Choroid plexus epithelial cell (primary cell): Measurements from ENCODE around the gene MUC12.

Experiments used
- DNase-seq: peaks from one replicate; pipeline ENCODE4 v3.0.0-alpha.2; 2010; ENCODE audit warnings: low read depth
- H3K4me3 ChIP-seq: 2 replicates; pipeline ENCODE4 v1.5.1; 2011; ENCODE audit warnings: low read depth, mild to moderate bottlenecking, control low read depth, low read length, moderate library complexity
- TF ChIP-seq, protein P1 (sequence below): conservative IDR thresholded peaks from 2 replicates; pipeline ENCODE4 v1.5.1; 2011; ENCODE audit warnings: low read depth, mild to moderate bottlenecking, control low read depth, inconsistent platforms, low read length, moderate library complexity

Gene MUC12

GRCh38 chr7:100943693-100944092, 25.7 kb upstream of the MUC12 start:
- no peak overlapping the region for H3K4me3 ChIP-seq
- TF ChIP-seq, protein P1, sequence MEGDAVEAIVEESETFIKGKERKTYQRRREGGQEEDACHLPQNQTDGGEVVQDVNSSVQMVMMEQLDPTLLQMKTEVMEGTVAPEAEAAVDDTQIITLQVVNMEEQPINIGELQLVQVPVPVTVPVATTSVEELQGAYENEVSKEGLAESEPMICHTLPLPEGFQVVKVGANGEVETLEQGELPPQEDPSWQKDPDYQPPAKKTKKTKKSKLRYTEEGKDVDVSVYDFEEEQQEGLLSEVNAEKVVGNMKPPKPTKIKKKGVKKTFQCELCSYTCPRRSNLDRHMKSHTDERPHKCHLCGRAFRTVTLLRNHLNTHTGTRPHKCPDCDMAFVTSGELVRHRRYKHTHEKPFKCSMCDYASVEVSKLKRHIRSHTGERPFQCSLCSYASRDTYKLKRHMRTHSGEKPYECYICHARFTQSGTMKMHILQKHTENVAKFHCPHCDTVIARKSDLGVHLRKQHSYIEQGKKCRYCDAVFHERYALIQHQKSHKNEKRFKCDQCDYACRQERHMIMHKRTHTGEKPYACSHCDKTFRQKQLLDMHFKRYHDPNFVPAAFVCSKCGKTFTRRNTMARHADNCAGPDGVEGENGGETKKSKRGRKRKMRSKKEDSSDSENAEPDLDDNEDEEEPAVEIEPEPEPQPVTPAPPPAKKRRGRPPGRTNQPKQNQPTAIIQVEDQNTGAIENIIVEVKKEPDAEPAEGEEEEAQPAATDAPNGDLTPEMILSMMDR = no peak
- no peak for DNase-seq

- no peak for DNase-seq
- TF ChIP-seq, protein P1 = no peak
- no peak overlapping the region for H3K4me3 ChIP-seq
Measured at GRCh38 chr7:100944138-100944537, 25.2 kb upstream of the MUC12 start.

DNA sequence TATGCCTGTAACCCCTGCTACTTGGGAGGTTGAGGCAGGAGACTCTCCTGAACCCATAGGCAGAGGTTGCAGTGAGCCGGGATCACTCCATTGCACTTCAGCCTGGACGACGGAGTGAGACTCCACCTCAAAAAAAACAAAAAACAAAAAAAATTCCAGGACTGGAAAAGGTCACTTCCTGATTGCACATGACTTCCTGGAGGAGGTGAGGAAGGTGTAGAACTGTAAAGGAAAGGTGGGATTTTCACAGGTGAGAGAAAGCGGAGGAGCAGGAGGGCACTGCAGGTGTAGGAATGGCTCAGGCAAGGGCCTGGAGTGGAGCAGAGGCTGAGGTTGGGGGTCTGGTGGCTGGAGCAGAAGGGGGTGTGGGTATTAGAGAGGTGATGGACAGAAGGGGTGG, 23.3 kb upstream of the MUC12 start:
- TF ChIP-seq, protein P1 = no peak
- H3K4me3 ChIP-seq = no peak overlapping the region
- no peak for DNase-seq

DNA sequence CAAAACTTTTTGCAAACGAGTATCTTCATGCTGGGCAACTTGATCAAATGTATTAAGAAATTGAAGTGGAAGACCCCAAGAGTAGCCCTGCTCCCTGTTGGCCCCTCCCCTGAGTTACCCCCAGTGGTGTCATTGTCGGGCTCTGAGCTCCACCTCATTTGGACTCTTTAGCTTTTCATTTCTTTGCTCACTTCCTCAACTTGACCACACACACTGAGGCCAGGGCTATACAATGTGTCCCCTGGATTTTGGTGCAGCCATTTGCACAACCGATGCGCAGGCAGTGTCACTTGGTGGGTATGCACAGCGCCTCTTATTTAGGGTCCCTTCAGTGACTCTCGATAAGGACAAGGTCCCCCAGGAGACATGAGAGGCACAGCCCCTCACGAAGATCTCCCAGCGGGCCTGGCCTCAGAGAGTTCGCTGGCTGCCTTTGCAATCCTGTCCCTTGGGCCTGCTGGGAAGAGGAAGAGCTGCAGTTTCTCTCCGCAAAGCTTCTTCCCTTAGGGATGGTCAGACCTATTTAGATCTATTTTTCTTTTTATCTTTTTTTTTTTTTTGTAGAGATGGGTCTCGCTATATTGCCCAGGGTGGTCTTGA, 22.5 kb upstream of the MUC12 start:
- H3K4me3 ChIP-seq = no peak overlapping the region
- TF ChIP-seq, protein P1 = no peak
- DNase-seq = no peak

DNA sequence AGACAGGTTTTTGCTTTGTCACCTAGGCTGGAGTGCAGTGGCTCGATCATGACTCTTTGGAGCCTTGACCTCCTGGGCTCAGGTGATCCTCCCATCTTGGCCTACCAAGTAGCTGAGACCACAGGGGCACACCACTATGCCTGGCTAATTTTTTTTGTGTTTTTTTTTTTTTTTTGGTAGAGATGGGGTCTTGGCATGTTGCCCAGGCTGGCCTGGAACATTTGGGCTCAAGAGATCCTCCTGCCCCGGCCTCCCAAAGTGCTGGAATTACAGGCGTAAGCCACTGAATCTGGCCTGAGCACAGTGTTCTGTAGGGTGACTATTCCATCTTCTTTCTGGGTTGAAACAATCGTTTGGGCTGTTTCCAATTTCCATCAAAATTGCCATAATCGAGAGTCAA, 21.6 kb upstream of the MUC12 start:
- TF ChIP-seq, protein P1 = no peak
- DNase-seq = no peak

DNA sequence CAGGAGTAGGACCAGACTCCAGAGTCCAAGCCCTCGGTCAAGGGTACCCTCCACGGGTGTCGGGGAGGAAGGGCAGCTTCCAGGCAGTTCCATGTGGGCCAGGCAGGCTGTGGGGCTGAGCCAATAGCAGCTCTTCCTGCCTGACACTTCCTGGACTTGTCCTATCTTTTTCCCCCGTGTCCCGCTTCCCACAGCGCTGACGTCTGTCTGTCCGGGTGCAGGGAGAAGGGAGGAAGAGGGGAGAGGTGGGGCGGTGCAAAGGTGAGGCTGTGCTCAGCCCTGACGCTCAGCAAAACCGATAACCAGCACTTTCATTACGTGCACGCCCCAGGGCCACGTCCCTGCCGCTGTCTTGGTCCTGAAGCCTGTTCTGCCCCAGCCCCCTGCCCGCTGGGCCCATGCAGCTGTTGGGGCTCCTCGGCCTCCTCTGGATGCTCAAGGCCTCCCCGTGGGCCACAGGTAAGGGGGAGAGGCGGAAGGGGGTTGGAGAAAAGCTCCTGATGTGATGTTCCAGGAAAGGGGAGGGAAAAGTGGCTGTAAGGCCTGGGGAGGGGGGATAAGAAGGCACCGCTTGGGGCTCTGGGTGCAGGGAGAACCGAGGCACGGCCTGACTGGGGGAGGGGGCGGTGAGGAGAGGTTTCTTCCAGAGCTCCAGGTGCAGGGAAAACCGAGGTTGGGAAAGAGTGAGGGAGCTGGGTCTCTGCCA, 20.0 kb upstream of the MUC12 start, which contains the start of gene MUC3A:
Gene MUC3A (plus strand): TSS at position 308 of the 706 bp plus-strand sequence. CDS start 91 bp downstream, at position 399.
- H3K4me3 ChIP-seq = no peak within 1 kb of the TSS
- TF ChIP-seq, protein P1 = no peak
- DNase-seq = no peak

More for the DNA sequence above, 21.6 kb upstream of the MUC12 start:
- no peak overlapping the region for H3K4me3 ChIP-seq
